K562 (cell line): ENCODE data around the gene SIRT7. TPM values are rescaled to one million over a fixed set of nuclear protein-coding genes. Genes with fewer than 3 reads are reported as not detected.

ENCODE experiments used
- ATAC-seq: fragments of 200-7000 bp; cut with Tn5 transposase; 3 replicates; pipeline ENCODE4 v1.9.1; 2020; ENCODE audit warnings: moderate library complexity
- BruUV-seq: library from RNA; stranded (reverse); fragments of 400-500 nt; replicated peaks from 2 replicates; lab custom pipeline; 2021; lab: Mats Ljungman, UMichigan
- CTCF ChIA-PET: fragments of 300-600 bp; formaldehyde crosslinking; extraction: SDS; loops from one replicate; lab custom pipeline; 2021; ENCODE audit warnings: low intra/inter-chr PET ratio; lab: Yijun Ruan, JAX
- POLR2A ChIA-PET: fragments of 300-600, 350-650 bp; sonication (Branson Sonifier 250); formaldehyde crosslinking; extraction: SDS; loops from one replicate; lab custom pipeline; 2021; ENCODE audit warnings: antibody characterized with exemption, inconsistent platforms; lab: Yijun Ruan, JAX
- DNase-seq, 4 experiments: peaks; one replicate each; pipeline versions ENCODE4 v3.0.0 to v3.0.0-alpha.2; 2011 to 2018; ENCODE audit warnings: low spot score in 3 of 4, mixed read lengths in 3 of 4; ENCODE audit errors: extremely low read depth in 1 of 4
- FAIRE-seq: peaks from 2 replicates; lab custom pipeline; 2011; peaks lifted over from hg19 to GRCh38; lab: Jason Lieb, UNC
- H2AFZ ChIP-seq: 2 replicates; pipeline ENCODE4 v1.6.0; 2011; ENCODE audit warnings: low read depth, low read length, control low read depth, inconsistent platforms
- H3K27ac ChIP-seq: fragments of 200-600 bp; 3 replicates; pipeline ENCODE4 v1.8.0; 2011; ENCODE audit warnings: low read depth, mild to moderate bottlenecking, control low read depth, inconsistent platforms, low read length, moderate library complexity, mixed read lengths; ENCODE audit errors: extremely low read depth
- H3K27me3 ChIP-seq, 2 experiments: fragments of 300-600 bp in 1 of 2; 2 replicates in 1 of 2; 3 replicates in 1 of 2; pipeline versions ENCODE4 v1.6.0 to v1.8.0; 2011; ENCODE audit warnings: inconsistent platforms in 2 of 2, low read length in 2 of 2, mild to moderate bottlenecking in 1 of 2, mixed read lengths in 1 of 2, moderate library complexity in 1 of 2; ENCODE audit not compliant: control insufficient read depth in 2 of 2, insufficient read depth in 2 of 2
- H3K36me3 ChIP-seq: fragments of 300-600 bp; 3 replicates; pipeline ENCODE4 v1.8.0; 2011; ENCODE audit warnings: mild to moderate bottlenecking, low read length, inconsistent platforms; ENCODE audit not compliant: control insufficient read depth, insufficient read depth
- H3K4me1 ChIP-seq, 2 experiments: fragments of 200-600 bp in 1 of 2; replicated peaks in 1 of 2; 2 replicates in 1 of 2; 3 replicates in 1 of 2; pipeline versions ENCODE4 v1.5.1 to v1.8.0; 2011; ENCODE audit warnings: inconsistent platforms in 2 of 2, low read length in 2 of 2, mild to moderate bottlenecking in 1 of 2, mixed read lengths in 1 of 2, moderate library complexity in 1 of 2; ENCODE audit not compliant: control insufficient read depth in 2 of 2, insufficient read depth in 2 of 2
- H3K4me2 ChIP-seq: 2 replicates; pipeline ENCODE4 v1.6.1; 2011; ENCODE audit warnings: low read length, control low read depth, inconsistent platforms, mixed read lengths; ENCODE audit not compliant: insufficient read depth
- H3K4me3 ChIP-seq: fragments of 200-600 bp; sonication (generic), shearing (Covaris generic); 2 replicates; pipeline ENCODE4 v1.5.1; 2016; ENCODE audit warnings: control low read depth, inconsistent platforms
- H3K79me2 ChIP-seq: fragments of 200-600 bp; 3 replicates; pipeline ENCODE4 v1.8.0; 2011; ENCODE audit warnings: low read length, inconsistent platforms; ENCODE audit not compliant: control insufficient read depth, insufficient read depth
- H3K9ac ChIP-seq, 2 experiments: 2 replicates each; pipeline versions ENCODE4 v1.6.0 to v1.6.1; 2011; ENCODE audit warnings: low read depth in 2 of 2, low read length in 2 of 2, control low read depth in 1 of 2, inconsistent platforms in 1 of 2, mild to moderate bottlenecking in 1 of 2, mixed read lengths in 1 of 2; ENCODE audit not compliant: insufficient read depth in 1 of 2
- H3K9me1 ChIP-seq: one replicate; pipeline ENCODE4 v1.6.0; 2011; ENCODE audit warnings: inconsistent platforms, mild to moderate bottlenecking, low read length, moderate library complexity; ENCODE audit not compliant: control insufficient read depth, insufficient read depth
- H3K9me3 ChIP-seq: replicated peaks from 2 replicates; pipeline ENCODE4 v1.5.1; 2011; ENCODE audit warnings: low read depth, low read length, inconsistent platforms; ENCODE audit not compliant: control insufficient read depth, insufficient read depth
- H4K20me1 ChIP-seq: replicated peaks from 2 replicates; pipeline ENCODE4 v1.6.1; 2011; ENCODE audit warnings: low read length, inconsistent platforms, mixed read lengths; ENCODE audit not compliant: control insufficient read depth, insufficient read depth
- CEBPB ChIP-seq: fragments of 450-650 bp; IDR thresholded peaks from 2 replicates; pipeline ENCODE4 v1.6.1; 2016; ENCODE audit warnings: missing genetic modification characterization, missing compliant biosample characterization
- POLR2G ChIP-seq: fragments of 200-400 bp; formaldehyde crosslinking; IDR thresholded peaks from 2 replicates; pipeline ENCODE4 v1.6.1; 2017; ENCODE audit warnings: low read depth, mild to moderate bottlenecking, antibody characterized with exemption, low read length, moderate library complexity
- RBFOX2 ChIP-seq: fragments of 200-400 bp; formaldehyde crosslinking; IDR thresholded peaks from 2 replicates; pipeline ENCODE4 v1.6.1; 2017; ENCODE audit warnings: low read depth, mild to moderate bottlenecking, low read length, moderate library complexity
- SFPQ ChIP-seq: fragments of 200-400 bp; formaldehyde crosslinking; IDR thresholded peaks from 2 replicates; pipeline ENCODE4 v1.6.1; 2017; ENCODE audit warnings: mild to moderate bottlenecking, low read depth, low read length, moderate library complexity
- ZBTB33 ChIP-seq: sonication (generic); formaldehyde crosslinking; IDR thresholded peaks from 2 replicates; pipeline ENCODE4 v1.8.1; 2023; ENCODE audit warnings: mild to moderate bottlenecking, missing genetic modification reagents
- ZFP30 ChIP-seq: fragments of 250-450 bp; sonication (Bioruptor Pico); IDR thresholded peaks from 2 replicates; pipeline ENCODE4 v1.8.0; 2022; ENCODE audit warnings: moderate library complexity, mild to moderate bottlenecking, inconsistent platforms, borderline replicate concordance
- WGBS: fragments of 100-300 bp; shearing (Covaris generic); methylation state at CpG from one replicate; pipeline ENCODE4 v1.1.6; 2016; ENCODE audit warnings: low coverage, mixed read lengths; ENCODE audit not compliant: insufficient coverage; ENCODE audit errors: missing lambda C conversion rate; 5-methylcytosine and 5-hydroxymethylcytosine counted together
- in situ Hi-C: fragments of 300-500 bp; cut with MboI; formaldehyde crosslinking; loops from 4 replicates; pipeline ENCODE4 v1.15.0; 2018; ENCODE audit warnings: inconsistent platforms, mixed read lengths
- intact Hi-C: fragments of 100-400 bp; cut with micrococcal nuclease; formaldehyde crosslinking; loops from 2 replicates; pipeline ENCODE4 v1.14.2; 2022
- polyA plus RNA-seq, 8 experiments: library from polyadenylated mRNA; depleted of rRNA in 4 of 8; stranded (reverse) in 5 of 8; unstranded in 3 of 8; fragments of >200 nt; fragmentation: Nextera tagmentation in 2 of 8; fragmentation: Illumina TruSeq in 1 of 8; extraction: Ambion mirVana in 2 of 8; extraction: Trizol in 1 of 8; gene quantifications; 2 replicates each; pipeline versions ENCODE4 v1.2.1 to v1.2.3, GENCODE V29; 2011 to 2014; ENCODE audit warnings: inconsistent platforms in 1 of 8, missing spikeins in 1 of 8
- total RNA-seq, 7 experiments: library from RNA; depleted of rRNA in 6 of 7; stranded (reverse); fragments of >200 nt in 6 of 7; fragmentation: Illumina TruSeq in 2 of 7; extraction: Trizol in 2 of 7; gene quantifications; 2 replicates each; pipeline versions ENCODE4 v1.2.1 to v1.2.3, GENCODE V29; 2011 to 2021; ENCODE audit warnings: low replicate concordance in 1 of 7
- TF ChIP-seq, protein P1 (sequence below): fragments of 450-650 bp; IDR thresholded peaks from 2 replicates; pipeline ENCODE4 v1.6.1; 2016

The SIRT7 gene
- total and polyA plus RNA-seq, 9 of the 15 experiments (the other 6 are each of a cell fraction or from before 2014, with no cell fraction given): 1.6 to 54.8 (median 20.3) TPM

DNA sequence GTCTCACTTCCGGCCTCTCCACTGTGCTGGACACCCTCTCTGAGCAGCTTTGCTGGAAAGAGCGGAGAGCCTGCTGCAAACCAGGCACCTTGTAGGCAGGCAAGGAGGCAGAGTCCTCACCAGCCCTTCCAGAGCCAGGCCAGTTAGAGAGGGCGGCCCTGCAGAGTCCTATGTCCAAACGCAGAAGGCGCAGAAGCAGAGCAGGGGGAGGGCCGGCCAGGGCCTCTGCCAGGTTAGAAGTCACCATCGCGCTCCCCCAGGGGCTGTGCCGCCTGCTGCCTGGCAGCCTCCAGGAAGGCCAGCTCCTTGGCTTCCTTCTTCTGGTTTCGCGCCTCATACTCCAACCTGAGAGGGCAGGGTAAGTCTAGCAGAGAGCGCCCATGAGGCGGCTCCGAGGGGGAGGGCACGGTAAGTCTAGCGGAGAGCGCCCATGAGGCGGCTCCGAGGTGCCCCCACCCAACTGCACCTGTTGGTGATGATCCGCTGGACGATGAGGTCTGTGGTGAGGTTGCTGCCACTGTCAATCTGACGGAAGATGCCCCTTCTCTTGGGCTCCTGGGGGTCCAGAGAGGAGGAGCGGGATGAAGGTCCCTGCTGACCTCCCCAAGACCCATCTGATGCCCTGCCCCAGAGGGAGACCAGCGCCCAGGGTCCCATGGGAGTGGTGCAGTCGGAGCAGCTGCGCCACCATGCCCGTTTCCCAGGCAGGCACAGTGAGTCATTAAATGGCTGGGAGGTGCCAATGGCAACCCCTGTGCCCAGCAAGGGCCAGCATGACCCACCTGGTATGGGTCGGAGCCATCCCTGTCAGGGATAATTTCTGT, 13.2 kb downstream of the SIRT7 start:
- H3K79me2 ChIP-seq: peaks cover 9% of the 10 kb centered on the region
- intact Hi-C loops: no loop called here
- peaks cover 3% of the 10 kb centered on the region for H3K9me1 ChIP-seq
- TSS peak; percentile 38 for BruUV-seq
- no peak overlapping the region for H3K4me2 ChIP-seq
- DNase-seq (no peak), FAIRE-seq (no peak)
- in situ Hi-C loops: no loop called here
- no peaks in the 10 kb centered on the region for H3K9me3 ChIP-seq
- H3K36me3 ChIP-seq: peaks cover 74% of the 10 kb centered on the region; the same call in 2 of the 3 replicates
- POLR2A ChIA-PET: interaction anchor here (0.6 to 1.2 kb wide), 5 partner anchors 12 to 1626 kb away, joined by 3 to 6 read pairs (median 3); no protein-coding TSS in a partner anchor
- H3K27ac ChIP-seq: no peak overlapping the region
- 92% methylated on average over 25 of the region's 28 CpGs for WGBS
- no peak overlapping the region for H2AFZ ChIP-seq
- TF ChIP-seq ZFP30 (CRISPR knock-in tag) (no peak), ZBTB33 (CRISPR knock-in tag) (peak; percentile 82), SFPQ (no peak), RBFOX2 (peak; percentile 21; the same call in 1 of the 2 replicates), POLR2G (peak; percentile 50; the same call in 1 of the 2 replicates), CEBPB (tag) (no peak)
- TF ChIP-seq, protein P1, sequence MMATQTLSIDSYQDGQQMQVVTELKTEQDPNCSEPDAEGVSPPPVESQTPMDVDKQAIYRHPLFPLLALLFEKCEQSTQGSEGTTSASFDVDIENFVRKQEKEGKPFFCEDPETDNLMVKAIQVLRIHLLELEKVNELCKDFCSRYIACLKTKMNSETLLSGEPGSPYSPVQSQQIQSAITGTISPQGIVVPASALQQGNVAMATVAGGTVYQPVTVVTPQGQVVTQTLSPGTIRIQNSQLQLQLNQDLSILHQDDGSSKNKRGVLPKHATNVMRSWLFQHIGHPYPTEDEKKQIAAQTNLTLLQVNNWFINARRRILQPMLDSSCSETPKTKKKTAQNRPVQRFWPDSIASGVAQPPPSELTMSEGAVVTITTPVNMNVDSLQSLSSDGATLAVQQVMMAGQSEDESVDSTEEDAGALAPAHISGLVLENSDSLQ: no peak
- TF ChIP-seq, all 486 proteins: peak for 3
- H4K20me1 ChIP-seq: no peaks in the 10 kb centered on the region; the same call in 1 of the 2 replicates
- 0 out of 4 replicates have a peak overlapping the region, but pooled peaks of 1 of the 2 experiments have one; percentile 4 for H3K9ac ChIP-seq
- no peak for ATAC-seq
- CTCF ChIA-PET: no interaction called here
- no peak overlapping the region for H3K4me3 ChIP-seq
- no peaks in the 10 kb centered on the region for H3K27me3 ChIP-seq
- peaks cover 16 to 94% of the 10 kb centered on the region in 2 experiments for H3K4me1 ChIP-seq
